HCT116 (cell line): Measurements from ENCODE around the gene NFKBIA.
A peak's percentile ranks its signal among the peaks of the same experiment; 100 is the strongest.

Source experiments
- CTCF ChIP-seq, 3 experiments: fragments of 200-600 bp in 1 of 3; sonication (generic) in 1 of 3; IDR thresholded peaks in 2 of 3; conservative IDR thresholded peaks in 1 of 3; 2 replicates each; pipeline ENCODE4 v1.5.1; 2012 to 2017; ENCODE audit warnings: low read depth in 2 of 3, low read length in 2 of 3, antibody characterized with exemption in 1 of 3, borderline replicate concordance in 1 of 3, control low read depth in 1 of 3, mild to moderate bottlenecking in 1 of 3, mixed read lengths in 1 of 3, mixed run types in 1 of 3, moderate library complexity in 1 of 3; ENCODE audit not compliant: insufficient read depth in 1 of 3
- EZH2 ChIP-seq: fragments of 200-600 bp; sonication (generic); IDR thresholded peaks from 2 replicates; pipeline ENCODE4 v1.6.1; 2017; ENCODE audit warnings: antibody characterized with exemption, mixed run types
- FOSL1 ChIP-seq: IDR thresholded peaks from 2 replicates; pipeline ENCODE4 v1.6.1; 2012; ENCODE audit warnings: low read depth
- POLR2A ChIP-seq: IDR thresholded peaks from 2 replicates; pipeline ENCODE4 v1.7.0; 2011; ENCODE audit warnings: borderline replicate concordance; ENCODE audit not compliant: insufficient read depth, insufficient read length; ENCODE audit errors: extremely low read depth
- POLR2AphosphoS5 ChIP-seq: IDR thresholded peaks from 2 replicates; pipeline ENCODE4 v1.6.1; 2011; ENCODE audit warnings: mild to moderate bottlenecking, low read depth, low read length, moderate library complexity
- RAD21 ChIP-seq: IDR thresholded peaks from 2 replicates; pipeline ENCODE4 v1.6.1; 2012; ENCODE audit warnings: low read depth, mild to moderate bottlenecking
- REST ChIP-seq: IDR thresholded peaks from 2 replicates; pipeline ENCODE4 v1.6.1; 2012; ENCODE audit warnings: low read depth
- SIN3A ChIP-seq: IDR thresholded peaks from 2 replicates; pipeline ENCODE4 v1.6.1; 2012; ENCODE audit warnings: low read depth
- SP1 ChIP-seq: IDR thresholded peaks from 2 replicates; pipeline ENCODE4 v1.6.1; 2012; ENCODE audit warnings: low read depth
- ZNF274 ChIP-seq: fragments of 200-500 bp; sonication (Bioruptor generic); IDR thresholded peaks from 2 replicates; pipeline ENCODE4 v1.6.1; 2014; ENCODE audit warnings: mild to moderate bottlenecking, low read depth, low read length, inconsistent platforms
- TF ChIP-seq, protein P1 (sequence below): IDR thresholded peaks from 2 replicates; pipeline ENCODE4 v1.6.1; 2012

- TF ChIP-seq CTCF (IDR thresholded peaks at IDR 0.05 in 2 of 3, conservative IDR thresholded peaks at IDR 0.05 in 1 of 3; ENCODE audit: borderline replicate concordance in 1 of 3, insufficient read depth in 1 of 3, low read depth in 2 of 3, low read length in 2 of 3) (no peak), RAD21 (no peak), REST (no peak), EZH2 (no peak), POLR2AphosphoS5 (no peak), SIN3A (no peak), POLR2A (no peak), ZNF274 (no peak), SP1 (peak; percentile 56; the same call in 1 of the 2 replicates), FOSL1 (peak; percentile 62; the same call in 1 of the 2 replicates)
- TF ChIP-seq, protein P1, sequence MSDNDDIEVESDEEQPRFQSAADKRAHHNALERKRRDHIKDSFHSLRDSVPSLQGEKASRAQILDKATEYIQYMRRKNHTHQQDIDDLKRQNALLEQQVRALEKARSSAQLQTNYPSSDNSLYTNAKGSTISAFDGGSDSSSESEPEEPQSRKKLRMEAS, result 0 out of 2 replicates have a peak, but pooled peaks have one; percentile 15
Measured at GRCh38 chr14:35390577-35391387, 13.8 kb downstream of the NFKBIA start.
